Suprapubic skin (tissue), 4 donors: ENCODE results near the gene CERT1. TPM values are rescaled to one million over a fixed set of nuclear protein-coding genes. Genes with fewer than 3 reads are reported as not detected.

Source experiments
- DNase-seq, 2 donors: peaks; one replicate each; pipeline ENCODE4 v3.0.0-alpha.2; 2019; ENCODE audit warnings: low spot score in 2 of 2
- H3K27ac ChIP-seq: fragments of 200-600 bp; sonication (generic); one replicate; pipeline ENCODE4 v1.5.1; 2019
- H3K27me3 ChIP-seq: fragments of 200-600 bp; sonication (generic); one replicate; pipeline ENCODE4 v1.5.1; 2019
- H3K36me3 ChIP-seq: fragments of 200-600 bp; sonication (generic); one replicate; pipeline ENCODE4 v1.5.1; 2019
- H3K4me1 ChIP-seq: fragments of 200-600 bp; sonication (generic); one replicate; pipeline ENCODE4 v1.5.1; 2019
- H3K4me3 ChIP-seq: fragments of 200-600 bp; sonication (generic); one replicate; pipeline ENCODE4 v1.5.1; 2019; ENCODE audit warnings: mild to moderate bottlenecking
- H3K9me3 ChIP-seq: fragments of 200-600 bp; sonication (generic); one replicate; pipeline ENCODE4 v1.5.1; 2019
- CTCF ChIP-seq, 2 donors: fragments of 200-600 bp in 1 of 2; fragments of 450-650 bp in 1 of 2; sonication (generic) in 1 of 2; IDR thresholded peaks; one replicate each; pipeline ENCODE4 v1.5.1; 2016 to 2019; ENCODE audit warnings: antibody characterized with exemption in 2 of 2, mild to moderate bottlenecking in 1 of 2, moderate library complexity in 1 of 2
- EP300 ChIP-seq: sonication (generic); formaldehyde crosslinking; IDR thresholded peaks from one replicate; pipeline ENCODE4 v1.6.1; 2017; ENCODE audit warnings: antibody characterized with exemption
- POLR2A ChIP-seq, 2 donors: fragments of 450-650 bp; IDR thresholded peaks; one replicate each; pipeline ENCODE4 v1.6.1; 2017; ENCODE audit warnings: antibody characterized with exemption in 2 of 2, mild to moderate bottlenecking in 2 of 2, moderate library complexity in 2 of 2
- POLR2AphosphoS5 ChIP-seq, 3 donors: sonication (generic); formaldehyde crosslinking; IDR thresholded peaks; one replicate each; pipeline ENCODE4 v1.6.1; 2017; ENCODE audit warnings: antibody characterized with exemption in 3 of 3
- WGBS: methylation state at CpG from one replicate; pipeline ENCODE4 v1.1.5; 2018; 5-methylcytosine and 5-hydroxymethylcytosine counted together
- total RNA-seq, 4 donors: library from RNA; depleted of rRNA; stranded (reverse); fragments of >200 nt; gene quantifications; one replicate each; pipeline ENCODE4 v1.1.0, GENCODE V29; 2016

CERT1 gene
- total RNA-seq, 4 donors from 2014 or later, result 25.3 to 41.2 (median 32.4) TPM

GRCh38 chr5:75446068-75446467 lies 65.4 kb downstream of the CERT1 start:
- TF ChIP-seq POLR2A (IDR thresholded peaks at IDR 0.05), result no peak
- TF ChIP-seq CTCF (IDR thresholded peaks at IDR 0.05), result no peak
- TF ChIP-seq EP300, result no peak
- TF ChIP-seq POLR2AphosphoS5 (IDR thresholded peaks at IDR 0.05), result no peak
- H3K36me3 ChIP-seq, result peaks cover 10% of the 10 kb centered on the region
- 97% methylated on average over 2 of the region's 2 CpGs for WGBS
- H3K27me3 ChIP-seq, result no peaks in the 10 kb centered on the region
- DNase-seq, result no peak
- H3K4me3 ChIP-seq, result no peak overlapping the region
- H3K9me3 ChIP-seq, result peaks cover 12% of the 10 kb centered on the region
- no peak overlapping the region for H3K27ac ChIP-seq
- no peaks in the 10 kb centered on the region for H3K4me1 ChIP-seq

GRCh38 chr5:75441560-75441959 lies 69.9 kb downstream of the CERT1 start:
- Histone ChIP-seq H3K27me3 (no peaks in the 10 kb centered on the region), H3K9me3 (peaks cover 11% of the 10 kb centered on the region), H3K4me3 (no peak overlapping the region), H3K4me1 (no peaks in the 10 kb centered on the region), H3K36me3 (peaks cover 5% of the 10 kb centered on the region), H3K27ac (no peak overlapping the region)
- 93% methylated on average over 2 of the region's 2 CpGs for whole genome bisulfite sequencing
- DNase-seq, result no peak
- TF ChIP-seq CTCF (IDR thresholded peaks at IDR 0.05), result no peak
- no peak for TF ChIP-seq POLR2AphosphoS5 (IDR thresholded peaks at IDR 0.05)
- TF ChIP-seq POLR2A (IDR thresholded peaks at IDR 0.05), result no peak

GRCh38 chr5:75439276-75439675 lies 72.2 kb downstream of the CERT1 start:
- 90% methylated on average over 2 of the region's 2 CpGs for WGBS
- Histone ChIP-seq H3K36me3 (no peaks in the 10 kb centered on the region), H3K4me1 (peaks cover 7% of the 10 kb centered on the region), H3K9me3 (peaks cover 8% of the 10 kb centered on the region), H3K27ac (no peak overlapping the region), H3K4me3 (no peak overlapping the region), H3K27me3 (no peaks in the 10 kb centered on the region)
- no peak for DNase-seq
- TF ChIP-seq CTCF (IDR thresholded peaks at IDR 0.05) (no peak), POLR2AphosphoS5 (IDR thresholded peaks at IDR 0.05) (no peak), POLR2A (IDR thresholded peaks at IDR 0.05) (no peak), EP300 (no peak)

GRCh38 chr5:75438722-75439121 lies 72.7 kb downstream of the CERT1 start:
- no peaks in the 10 kb centered on the region for H3K36me3 ChIP-seq
- TF ChIP-seq EP300 (no peak), POLR2A (IDR thresholded peaks at IDR 0.05) (no peak), POLR2AphosphoS5 (IDR thresholded peaks at IDR 0.05) (no peak), CTCF (IDR thresholded peaks at IDR 0.05) (no peak)
- H3K9me3 ChIP-seq, result peaks cover 8% of the 10 kb centered on the region
- peaks cover 7% of the 10 kb centered on the region for H3K4me1 ChIP-seq
- WGBS, result 79% methylated on average over 2 of the region's 2 CpGs
- no peak overlapping the region for H3K4me3 ChIP-seq
- no peak overlapping the region for H3K27ac ChIP-seq
- DNase-seq, result no peak
- H3K27me3 ChIP-seq, result no peaks in the 10 kb centered on the region

- Histone ChIP-seq H3K4me3 (no peak overlapping the region), H3K27ac (no peak overlapping the region), H3K4me1 (peaks cover 7% of the 10 kb centered on the region), H3K27me3 (no peaks in the 10 kb centered on the region), H3K9me3 (no peaks in the 10 kb centered on the region), H3K36me3 (no peaks in the 10 kb centered on the region)
- DNase-seq, result no peak
- TF ChIP-seq POLR2A (IDR thresholded peaks at IDR 0.05) (no peak), CTCF (IDR thresholded peaks at IDR 0.05) (no peak), POLR2AphosphoS5 (IDR thresholded peaks at IDR 0.05) (no peak), EP300 (no peak)
Measured at GRCh38 chr5:75435096-75435495, 76.3 kb downstream of the CERT1 start.
